Measurements from ENCODE around the gene PROM1.

DNA sequence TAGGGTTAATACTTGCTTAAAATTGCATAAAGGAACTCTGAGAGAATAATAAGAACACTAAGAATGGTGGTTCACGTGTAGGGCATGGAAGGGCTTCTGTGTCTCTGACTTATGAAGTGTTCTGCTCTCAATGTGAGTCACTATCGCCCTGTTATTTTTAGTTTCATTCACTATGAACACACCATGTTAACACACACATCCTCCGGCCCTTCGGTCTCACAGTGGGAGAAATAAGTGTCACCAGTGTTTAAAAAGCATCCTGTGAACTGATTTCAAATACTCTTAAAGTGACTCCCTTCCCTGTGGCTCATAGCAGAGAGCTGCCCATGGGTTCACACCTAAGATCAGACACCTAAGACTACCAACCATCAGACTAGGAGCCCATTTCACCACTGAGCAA, 87.0 kb downstream of the PROM1 start:
- TF ChIP-seq, protein P1, sequence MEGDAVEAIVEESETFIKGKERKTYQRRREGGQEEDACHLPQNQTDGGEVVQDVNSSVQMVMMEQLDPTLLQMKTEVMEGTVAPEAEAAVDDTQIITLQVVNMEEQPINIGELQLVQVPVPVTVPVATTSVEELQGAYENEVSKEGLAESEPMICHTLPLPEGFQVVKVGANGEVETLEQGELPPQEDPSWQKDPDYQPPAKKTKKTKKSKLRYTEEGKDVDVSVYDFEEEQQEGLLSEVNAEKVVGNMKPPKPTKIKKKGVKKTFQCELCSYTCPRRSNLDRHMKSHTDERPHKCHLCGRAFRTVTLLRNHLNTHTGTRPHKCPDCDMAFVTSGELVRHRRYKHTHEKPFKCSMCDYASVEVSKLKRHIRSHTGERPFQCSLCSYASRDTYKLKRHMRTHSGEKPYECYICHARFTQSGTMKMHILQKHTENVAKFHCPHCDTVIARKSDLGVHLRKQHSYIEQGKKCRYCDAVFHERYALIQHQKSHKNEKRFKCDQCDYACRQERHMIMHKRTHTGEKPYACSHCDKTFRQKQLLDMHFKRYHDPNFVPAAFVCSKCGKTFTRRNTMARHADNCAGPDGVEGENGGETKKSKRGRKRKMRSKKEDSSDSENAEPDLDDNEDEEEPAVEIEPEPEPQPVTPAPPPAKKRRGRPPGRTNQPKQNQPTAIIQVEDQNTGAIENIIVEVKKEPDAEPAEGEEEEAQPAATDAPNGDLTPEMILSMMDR (IDR thresholded peaks at IDR 0.05), result no peak
- TF ChIP-seq POLR2A (IDR thresholded peaks at IDR 0.05), result no peak
